ENCODE data around the gene NIT1. TPM values are rescaled to one million over a fixed set of nuclear protein-coding genes. Genes with fewer than 3 reads are reported as not detected.

Gene NIT1
- total and polyA plus RNA-seq, 9 of the 15 experiments (the other 6 are each of a cell fraction or from before 2014, with no cell fraction given), result 18.4 to 76.0 (median 33.7) TPM

DNA sequence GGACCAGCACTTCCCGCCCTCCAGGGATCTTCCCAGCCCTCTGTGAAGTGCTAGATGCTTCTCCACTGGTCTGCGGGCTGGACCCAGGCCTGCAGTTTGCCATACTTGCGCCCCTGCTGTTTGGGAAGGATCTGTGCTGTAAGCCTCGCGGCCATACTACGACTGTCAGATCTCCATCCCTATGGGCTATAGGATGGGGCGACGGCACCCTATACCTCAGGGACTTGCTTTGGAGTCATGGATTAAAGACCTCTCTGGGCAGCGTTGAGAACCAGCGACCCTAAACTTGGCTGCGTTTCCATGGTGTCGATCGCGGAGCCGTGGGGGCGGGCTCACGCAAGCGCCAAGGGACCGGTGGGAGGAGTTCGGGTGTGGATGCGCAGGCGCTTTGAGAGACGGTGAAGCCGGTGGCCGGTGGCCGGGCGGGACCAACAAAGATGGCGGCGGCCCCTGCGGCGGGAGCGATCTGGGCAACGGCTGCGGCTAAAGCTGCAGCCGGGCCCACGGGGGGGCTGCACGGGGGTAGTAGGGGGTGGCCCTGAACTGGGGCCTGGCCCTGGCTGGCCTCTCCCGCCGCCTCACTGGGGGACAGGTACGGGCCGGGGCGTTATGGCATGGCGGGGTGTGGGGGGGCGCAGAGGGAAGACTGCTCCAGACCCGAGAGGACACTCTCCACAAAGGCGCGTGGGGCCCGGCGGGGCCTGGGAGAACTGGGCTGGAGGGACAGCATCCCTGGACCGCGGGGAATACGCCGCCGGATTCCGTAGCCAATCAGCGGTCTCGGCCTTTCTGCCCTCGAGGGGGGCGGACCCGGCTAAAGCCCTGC is 41.4 kb downstream of the NIT1 start, which contains the start of gene USP21 (continued):
- TF ChIP-seq, protein P1, sequence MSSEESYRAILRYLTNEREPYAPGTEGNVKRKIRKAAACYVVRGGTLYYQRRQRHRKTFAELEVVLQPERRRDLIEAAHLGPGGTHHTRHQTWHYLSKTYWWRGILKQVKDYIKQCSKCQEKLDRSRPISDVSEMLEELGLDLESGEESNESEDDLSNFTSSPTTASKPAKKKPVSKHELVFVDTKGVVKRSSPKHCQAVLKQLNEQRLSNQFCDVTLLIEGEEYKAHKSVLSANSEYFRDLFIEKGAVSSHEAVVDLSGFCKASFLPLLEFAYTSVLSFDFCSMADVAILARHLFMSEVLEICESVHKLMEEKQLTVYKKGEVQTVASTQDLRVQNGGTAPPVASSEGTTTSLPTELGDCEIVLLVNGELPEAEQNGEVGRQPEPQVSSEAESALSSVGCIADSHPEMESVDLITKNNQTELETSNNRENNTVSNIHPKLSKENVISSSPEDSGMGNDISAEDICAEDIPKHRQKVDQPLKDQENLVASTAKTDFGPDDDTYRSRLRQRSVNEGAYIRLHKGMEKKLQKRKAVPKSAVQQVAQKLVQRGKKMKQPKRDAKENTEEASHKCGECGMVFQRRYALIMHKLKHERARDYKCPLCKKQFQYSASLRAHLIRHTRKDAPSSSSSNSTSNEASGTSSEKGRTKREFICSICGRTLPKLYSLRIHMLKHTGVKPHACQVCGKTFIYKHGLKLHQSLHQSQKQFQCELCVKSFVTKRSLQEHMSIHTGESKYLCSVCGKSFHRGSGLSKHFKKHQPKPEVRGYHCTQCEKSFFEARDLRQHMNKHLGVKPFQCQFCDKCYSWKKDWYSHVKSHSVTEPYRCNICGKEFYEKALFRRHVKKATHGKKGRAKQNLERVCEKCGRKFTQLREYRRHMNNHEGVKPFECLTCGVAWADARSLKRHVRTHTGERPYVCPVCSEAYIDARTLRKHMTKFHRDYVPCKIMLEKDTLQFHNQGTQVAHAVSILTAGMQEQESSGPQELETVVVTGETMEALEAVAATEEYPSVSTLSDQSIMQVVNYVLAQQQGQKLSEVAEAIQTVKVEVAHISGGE (CRISPR knock-in tag; IDR thresholded peaks at IDR 0.05), result peak in 1 of 3 experiments; percentile 39; a peak in 1 of 6 replicates
- TF ChIP-seq FOXA3 (CRISPR knock-in tag; conservative IDR thresholded peaks at IDR 0.05 in 1 of 2, IDR thresholded peaks at IDR 0.05 in 1 of 2), result no peak
- TF ChIP-seq PML (IDR thresholded peaks at IDR 0.05; ENCODE audit: low read length), result peak; percentile 49; the same call in 1 of the 2 replicates
- TF ChIP-seq MCM3 (IDR thresholded peaks at IDR 0.05), result no peak
- TF ChIP-seq L3MBTL2 (IDR thresholded peaks at IDR 0.05), result no peak
- TF ChIP-seq, protein P2, sequence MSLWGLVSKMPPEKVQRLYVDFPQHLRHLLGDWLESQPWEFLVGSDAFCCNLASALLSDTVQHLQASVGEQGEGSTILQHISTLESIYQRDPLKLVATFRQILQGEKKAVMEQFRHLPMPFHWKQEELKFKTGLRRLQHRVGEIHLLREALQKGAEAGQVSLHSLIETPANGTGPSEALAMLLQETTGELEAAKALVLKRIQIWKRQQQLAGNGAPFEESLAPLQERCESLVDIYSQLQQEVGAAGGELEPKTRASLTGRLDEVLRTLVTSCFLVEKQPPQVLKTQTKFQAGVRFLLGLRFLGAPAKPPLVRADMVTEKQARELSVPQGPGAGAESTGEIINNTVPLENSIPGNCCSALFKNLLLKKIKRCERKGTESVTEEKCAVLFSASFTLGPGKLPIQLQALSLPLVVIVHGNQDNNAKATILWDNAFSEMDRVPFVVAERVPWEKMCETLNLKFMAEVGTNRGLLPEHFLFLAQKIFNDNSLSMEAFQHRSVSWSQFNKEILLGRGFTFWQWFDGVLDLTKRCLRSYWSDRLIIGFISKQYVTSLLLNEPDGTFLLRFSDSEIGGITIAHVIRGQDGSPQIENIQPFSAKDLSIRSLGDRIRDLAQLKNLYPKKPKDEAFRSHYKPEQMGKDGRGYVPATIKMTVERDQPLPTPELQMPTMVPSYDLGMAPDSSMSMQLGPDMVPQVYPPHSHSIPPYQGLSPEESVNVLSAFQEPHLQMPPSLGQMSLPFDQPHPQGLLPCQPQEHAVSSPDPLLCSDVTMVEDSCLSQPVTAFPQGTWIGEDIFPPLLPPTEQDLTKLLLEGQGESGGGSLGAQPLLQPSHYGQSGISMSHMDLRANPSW (CRISPR knock-in tag; IDR thresholded peaks at IDR 0.05), result no peak
- TF ChIP-seq GATAD2A (IDR thresholded peaks at IDR 0.05), result no peak
- TF ChIP-seq TSC22D4 (tag; IDR thresholded peaks at IDR 0.05), result no peak
- TF ChIP-seq, protein P3, sequence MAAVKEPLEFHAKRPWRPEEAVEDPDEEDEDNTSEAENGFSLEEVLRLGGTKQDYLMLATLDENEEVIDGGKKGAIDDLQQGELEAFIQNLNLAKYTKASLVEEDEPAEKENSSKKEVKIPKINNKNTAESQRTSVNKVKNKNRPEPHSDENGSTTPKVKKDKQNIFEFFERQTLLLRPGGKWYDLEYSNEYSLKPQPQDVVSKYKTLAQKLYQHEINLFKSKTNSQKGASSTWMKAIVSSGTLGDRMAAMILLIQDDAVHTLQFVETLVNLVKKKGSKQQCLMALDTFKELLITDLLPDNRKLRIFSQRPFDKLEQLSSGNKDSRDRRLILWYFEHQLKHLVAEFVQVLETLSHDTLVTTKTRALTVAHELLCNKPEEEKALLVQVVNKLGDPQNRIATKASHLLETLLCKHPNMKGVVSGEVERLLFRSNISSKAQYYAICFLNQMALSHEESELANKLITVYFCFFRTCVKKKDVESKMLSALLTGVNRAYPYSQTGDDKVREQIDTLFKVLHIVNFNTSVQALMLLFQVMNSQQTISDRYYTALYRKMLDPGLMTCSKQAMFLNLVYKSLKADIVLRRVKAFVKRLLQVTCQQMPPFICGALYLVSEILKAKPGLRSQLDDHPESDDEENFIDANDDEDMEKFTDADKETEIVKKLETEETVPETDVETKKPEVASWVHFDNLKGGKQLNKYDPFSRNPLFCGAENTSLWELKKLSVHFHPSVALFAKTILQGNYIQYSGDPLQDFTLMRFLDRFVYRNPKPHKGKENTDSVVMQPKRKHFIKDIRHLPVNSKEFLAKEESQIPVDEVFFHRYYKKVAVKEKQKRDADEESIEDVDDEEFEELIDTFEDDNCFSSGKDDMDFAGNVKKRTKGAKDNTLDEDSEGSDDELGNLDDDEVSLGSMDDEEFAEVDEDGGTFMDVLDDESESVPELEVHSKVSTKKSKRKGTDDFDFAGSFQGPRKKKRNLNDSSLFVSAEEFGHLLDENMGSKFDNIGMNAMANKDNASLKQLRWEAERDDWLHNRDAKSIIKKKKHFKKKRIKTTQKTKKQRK (IDR thresholded peaks at IDR 0.05; ENCODE audit: borderline replicate concordance, low read depth, low read length), result no peak
- peak; percentile 34 to 38; a peak in 2 of 4 replicates for TF ChIP-seq SIX5 (IDR thresholded peaks at IDR 0.05; ENCODE audit: borderline replicate concordance in 1 of 2, insufficient read depth in 1 of 2, low read depth in 1 of 2, low read length in 2 of 2)
- TF ChIP-seq POU5F1 (IDR thresholded peaks at IDR 0.05; ENCODE audit: borderline replicate concordance, low read depth, low read length, partially characterized antibody), result peak; percentile 77
- TF ChIP-seq, protein P4, sequence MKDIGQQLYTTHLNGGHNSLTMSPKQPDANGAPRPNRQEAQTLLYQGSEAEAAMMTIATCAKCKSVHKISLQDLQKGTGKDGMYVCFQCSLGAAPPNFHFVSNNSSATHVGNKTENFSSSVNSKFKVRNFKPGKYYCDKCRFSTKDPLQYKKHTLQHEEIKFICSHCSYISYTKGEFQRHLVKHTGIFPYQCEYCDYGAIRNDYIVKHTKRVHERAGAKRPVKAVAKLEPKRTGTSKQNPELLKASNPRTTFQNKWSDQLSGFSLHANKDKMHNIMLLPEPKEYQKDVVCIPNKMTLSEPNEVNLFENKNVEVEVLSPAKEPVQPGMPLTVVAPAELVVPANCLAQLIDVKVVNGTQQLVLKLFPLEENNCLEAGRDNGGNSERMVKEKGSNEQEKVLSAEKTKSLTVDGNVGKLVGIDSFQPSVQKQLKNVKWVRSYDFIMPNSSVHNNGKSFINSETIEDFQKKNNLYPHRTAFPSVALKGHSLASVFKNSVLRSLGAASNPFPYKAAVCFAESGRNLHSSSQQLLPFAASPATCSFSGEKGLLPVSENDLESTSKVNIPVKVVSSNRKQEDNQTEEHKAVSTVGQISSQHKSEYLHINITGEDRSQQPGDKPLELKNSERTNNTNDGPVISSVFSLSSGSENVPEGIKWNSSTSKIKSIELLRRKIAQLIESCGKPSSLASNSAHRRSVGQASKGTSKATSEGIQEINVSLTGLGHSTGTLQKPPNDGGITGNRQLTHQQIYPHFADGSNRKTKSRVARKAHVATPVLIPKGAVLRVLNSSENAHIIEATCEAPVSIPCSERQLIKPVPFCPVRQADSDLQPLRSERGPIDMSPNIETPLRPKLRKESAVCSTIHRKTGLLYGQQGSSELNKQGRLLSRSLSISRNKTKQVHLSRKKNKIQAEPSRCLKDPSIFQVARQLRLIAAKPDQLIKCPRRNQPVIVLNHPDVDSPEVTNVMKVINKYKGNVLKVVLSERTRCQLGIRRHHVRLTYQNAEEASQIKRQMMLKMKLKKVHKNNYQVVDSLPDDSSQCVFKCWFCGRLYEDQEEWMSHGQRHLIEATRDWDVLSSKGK (CRISPR knock-in tag; IDR thresholded peaks at IDR 0.05), result no peak

Measured in K562 (cell line).